ENCODE measurements around the gene NLGN2. TPM values are rescaled to one million over a fixed set of nuclear protein-coding genes. Genes with fewer than 3 reads are reported as not detected.

NLGN2 gene
- total RNA-seq, 1 experiment from 2014 or later: 70.2 TPM

- no peak overlapping the region for H2BK12ac ChIP-seq (ENCODE audit: insufficient read length, low read depth, low read length)
- no peak overlapping the region for H2BK5ac ChIP-seq (ENCODE audit: insufficient read length, low read length)
- no peaks in the 10 kb centered on the region for H3K79me2 ChIP-seq (ENCODE audit: insufficient read depth, low read length)
- H2BK120ac ChIP-seq (ENCODE audit: low read depth, low read length, poor library complexity, severe bottlenecking): no peak overlapping the region
- no peak overlapping the region for H2AFZ ChIP-seq (ENCODE audit: low read length)
- no peak overlapping the region for H2AK5ac ChIP-seq (ENCODE audit: insufficient read length, low read length)
- no peak overlapping the region for H3K4ac ChIP-seq (ENCODE audit: low read depth, low read length)
- no peak overlapping the region for H2BK20ac ChIP-seq (ENCODE audit: low read depth, low read length, poor library complexity, severe bottlenecking)
- no peak for DNase-seq
- H3K14ac ChIP-seq (ENCODE audit: insufficient read depth, low read length): no peak overlapping the region
- no peak overlapping the region for H3K27ac ChIP-seq (ENCODE audit: insufficient read length, low read depth, low read length)
- no peak overlapping the region; a peak in 2 of 7 replicates for H3K27ac Mint-ChIP-seq
- H3K79me1 ChIP-seq (ENCODE audit: insufficient read depth, low read depth, low read length, poor library complexity, severe bottlenecking): no peaks in the 10 kb centered on the region
- H3K56ac ChIP-seq (ENCODE audit: insufficient read length, low read depth, low read length): no peak overlapping the region
- H3K4me1 ChIP-seq (ENCODE audit: insufficient read depth, low read length): no peaks in the 10 kb centered on the region; the same call in 1 of the 2 replicates
- peaks cover 2 to 15% (median 13%) of the 10 kb centered on the region in 3 experiments; a peak in 4 of 7 replicates for H3K36me3 Mint-ChIP-seq (ENCODE audit: insufficient read depth in 1 of 3, low read depth in 3 of 3)
- H4K8ac ChIP-seq (replicated peaks; ENCODE audit: insufficient read length, low read depth, low read length): no peak overlapping the region
- H3K4me3 Mint-ChIP-seq: no peak overlapping the region
- no peak overlapping the region for H4K91ac ChIP-seq (ENCODE audit: insufficient read length, low read depth, low read length)
- no peak overlapping the region for H3K4me2 ChIP-seq (ENCODE audit: insufficient read depth, insufficient read length, low read length)
- H3K9ac ChIP-seq (ENCODE audit: extremely low read depth, insufficient read length, low read length): no peak overlapping the region
- H3K27me3 ChIP-seq (ENCODE audit: insufficient read depth, low read length): no peaks in the 10 kb centered on the region
- no peaks in the 10 kb centered on the region for H3K9me3 ChIP-seq (ENCODE audit: control insufficient read depth, low read depth, low read length)
- H2BK15ac ChIP-seq (ENCODE audit: low read depth, low read length): no peak overlapping the region
- WGBS (ENCODE audit: extremely low coverage, insufficient read length, low lambda C conversion rate): no CpG with 5 or more reads among the region's 11 CpGs
- TF ChIP-seq, protein P1, sequence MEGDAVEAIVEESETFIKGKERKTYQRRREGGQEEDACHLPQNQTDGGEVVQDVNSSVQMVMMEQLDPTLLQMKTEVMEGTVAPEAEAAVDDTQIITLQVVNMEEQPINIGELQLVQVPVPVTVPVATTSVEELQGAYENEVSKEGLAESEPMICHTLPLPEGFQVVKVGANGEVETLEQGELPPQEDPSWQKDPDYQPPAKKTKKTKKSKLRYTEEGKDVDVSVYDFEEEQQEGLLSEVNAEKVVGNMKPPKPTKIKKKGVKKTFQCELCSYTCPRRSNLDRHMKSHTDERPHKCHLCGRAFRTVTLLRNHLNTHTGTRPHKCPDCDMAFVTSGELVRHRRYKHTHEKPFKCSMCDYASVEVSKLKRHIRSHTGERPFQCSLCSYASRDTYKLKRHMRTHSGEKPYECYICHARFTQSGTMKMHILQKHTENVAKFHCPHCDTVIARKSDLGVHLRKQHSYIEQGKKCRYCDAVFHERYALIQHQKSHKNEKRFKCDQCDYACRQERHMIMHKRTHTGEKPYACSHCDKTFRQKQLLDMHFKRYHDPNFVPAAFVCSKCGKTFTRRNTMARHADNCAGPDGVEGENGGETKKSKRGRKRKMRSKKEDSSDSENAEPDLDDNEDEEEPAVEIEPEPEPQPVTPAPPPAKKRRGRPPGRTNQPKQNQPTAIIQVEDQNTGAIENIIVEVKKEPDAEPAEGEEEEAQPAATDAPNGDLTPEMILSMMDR (conservative IDR thresholded peaks at IDR 0.05): no peak
- H3T11ph ChIP-seq (ENCODE audit: low read length): no peak overlapping the region
- no peaks in the 10 kb centered on the region for H3K27me3 Mint-ChIP-seq (ENCODE audit: low read depth)
- H3K23me2 ChIP-seq (ENCODE audit: insufficient read length, low read depth, low read length, poor library complexity, severe bottlenecking): no peaks in the 10 kb centered on the region
- H3K4me1 Mint-ChIP-seq: no peaks in the 10 kb centered on the region; a peak in 1 of 4 replicates
- no peaks in the 10 kb centered on the region for H3K9me3 Mint-ChIP-seq
- H3K18ac ChIP-seq (ENCODE audit: insufficient read length, low read depth, low read length): no peak overlapping the region
- H4K20me1 ChIP-seq (ENCODE audit: control insufficient read depth, insufficient read depth, insufficient read length): peaks cover 2% of the 10 kb centered on the region
- H4K5ac ChIP-seq (ENCODE audit: insufficient read length, low read depth, low read length): no peak overlapping the region
- no peak overlapping the region for H3K23ac ChIP-seq (ENCODE audit: insufficient read length, low read depth, low read length)
These were observed 60.6 kb downstream of the NLGN2 start for GRCh38 chr17:7468290-7468689.
